HCT116 (cell line): ENCODE results near the gene TM9SF2. TPM values are rescaled to one million over a fixed set of nuclear protein-coding genes. Genes with fewer than 3 reads are reported as not detected.

Experiments used
- ATAC-seq: fragments of 200-7000 bp; cut with Tn5 transposase; 2 replicates; pipeline ENCODE4 v1.9.1; 2020; ENCODE audit warnings: mild to moderate bottlenecking, moderate library complexity
- BruUV-seq: library from RNA; stranded (reverse); fragments of 400-500 nt; replicated peaks from 2 replicates; lab custom pipeline; 2021; lab: Mats Ljungman, UMichigan
- CTCF ChIA-PET: fragments of 300-600 bp; sonication (Branson Sonifier 250); formaldehyde crosslinking; loops from one replicate; lab custom pipeline; 2021; ENCODE audit warnings: antibody characterized with exemption; lab: Charles Lee
- POLR2A ChIA-PET: fragments of 300-600, 350-600 bp; sonication (Branson Sonifier 250); formaldehyde crosslinking; loops from one replicate; lab custom pipeline; 2021; ENCODE audit warnings: antibody characterized with exemption; lab: Charles Lee
- RAD21 ChIA-PET, 2 experiments: fragments of 300-600 bp; sonication (Branson Sonifier 250); formaldehyde crosslinking; loops; one replicate each; lab custom pipeline; 2023; ENCODE audit warnings: low total read pairs in 2 of 2; ENCODE audit not compliant: uncharacterized antibody in 2 of 2, unreplicated experiment in 2 of 2, low non-redundant PET in 1 of 2; lab: Charles Lee
- DNase-seq: peaks from one replicate; pipeline ENCODE4 v3.0.0-alpha.2; 2010; ENCODE audit warnings: low read depth, low spot score
- H2AFZ ChIP-seq: fragments of 200-600 bp; shearing (Covaris generic), sonication (generic); 2 replicates; pipeline ENCODE4 v1.6.1; 2017; ENCODE audit warnings: low read depth, mixed run types, mixed read lengths, antibody characterized with exemption, low read length; ENCODE audit not compliant: poor library complexity, severe bottlenecking
- H3K27ac ChIP-seq: 2 replicates; pipeline ENCODE4 v1.5.1; 2012; ENCODE audit warnings: low read depth, low read length
- H3K27me3 ChIP-seq: fragments of 200-600 bp; sonication (generic); 2 replicates; pipeline ENCODE4 v1.6.1; 2016; ENCODE audit warnings: mixed run types, low read length, mixed read lengths; ENCODE audit not compliant: insufficient read depth
- H3K36me3 ChIP-seq, 2 experiments: fragments of 200-500 bp in 1 of 2; fragments of 200-600 bp in 1 of 2; sonication (Bioruptor generic) in 1 of 2; sonication (generic) in 1 of 2; 2 replicates each; pipeline versions ENCODE4 v1.5.1 to v1.6.1; 2014 to 2016; ENCODE audit warnings: low read length in 2 of 2, inconsistent platforms in 1 of 2, mixed read lengths in 1 of 2, mixed run types in 1 of 2; ENCODE audit not compliant: insufficient read depth in 2 of 2, control insufficient read depth in 1 of 2
- H3K4me1 ChIP-seq, 2 experiments: fragments of 200-600 bp in 1 of 2; sonication (generic) in 1 of 2; 2 replicates each; pipeline versions ENCODE4 v1.5.1 to v1.6.1; 2012 to 2017; ENCODE audit warnings: low read length in 2 of 2, inconsistent platforms in 1 of 2, mild to moderate bottlenecking in 1 of 2, mixed read lengths in 1 of 2, mixed run types in 1 of 2, moderate library complexity in 1 of 2; ENCODE audit not compliant: insufficient read depth in 2 of 2, control insufficient read depth in 1 of 2
- H3K4me2 ChIP-seq: fragments of 200-600 bp; sonication (generic); 2 replicates; pipeline ENCODE4 v1.6.1; 2017; ENCODE audit warnings: mixed run types, low read length, mixed read lengths
- H3K4me3 ChIP-seq, 2 experiments: fragments of 200-600 bp in 1 of 2; sonication (generic) in 1 of 2; replicated peaks in 1 of 2; 2 replicates each; pipeline ENCODE4 v1.5.1; 2011 to 2016; ENCODE audit warnings: low read length in 2 of 2, control low read depth in 1 of 2, low read depth in 1 of 2, mild to moderate bottlenecking in 1 of 2, mixed read lengths in 1 of 2, mixed run types in 1 of 2
- H3K79me2 ChIP-seq: fragments of 200-600 bp; sonication (generic); 2 replicates; pipeline ENCODE4 v1.6.1; 2017; ENCODE audit warnings: mild to moderate bottlenecking, mixed run types, low read length, moderate library complexity, mixed read lengths; ENCODE audit not compliant: insufficient read depth
- H3K9ac ChIP-seq: fragments of 200-600 bp; sonication (generic); 2 replicates; pipeline ENCODE4 v1.6.1; 2016; ENCODE audit warnings: low read length, mixed read lengths
- H3K9me2 ChIP-seq: fragments of 200-600 bp; sonication (generic), shearing (Covaris generic); 2 replicates; pipeline ENCODE4 v1.6.1; 2017; ENCODE audit warnings: mixed run types, mild to moderate bottlenecking, moderate library complexity; ENCODE audit not compliant: insufficient read depth
- H3K9me3 ChIP-seq, 2 experiments: fragments of 200-500 bp in 1 of 2; fragments of 200-600 bp in 1 of 2; sonication (Bioruptor generic) in 1 of 2; sonication (generic) in 1 of 2; 2 replicates each; pipeline ENCODE4 v1.6.1; 2014 to 2017; ENCODE audit warnings: low read length in 2 of 2, mixed read lengths in 2 of 2, inconsistent platforms in 1 of 2, low read depth in 1 of 2, mild to moderate bottlenecking in 1 of 2, mixed run types in 1 of 2, moderate library complexity in 1 of 2; ENCODE audit not compliant: control insufficient read depth in 1 of 2, insufficient read depth in 1 of 2
- H4K20me1 ChIP-seq: fragments of 200-600 bp; sonication (generic), shearing (Covaris generic); 2 replicates; pipeline ENCODE4 v1.6.1; 2017; ENCODE audit warnings: mixed run types, mild to moderate bottlenecking, moderate library complexity; ENCODE audit not compliant: insufficient read depth
- CEBPB ChIP-seq: IDR thresholded peaks from 2 replicates; pipeline ENCODE4 v1.6.1; 2012; ENCODE audit warnings: low read depth
- ELF1 ChIP-seq: IDR thresholded peaks from 2 replicates; pipeline ENCODE4 v1.6.1; 2012; ENCODE audit warnings: low read depth, borderline replicate concordance
- EZH2phosphoT487 ChIP-seq: fragments of 200-600 bp; IDR thresholded peaks from 2 replicates; pipeline ENCODE4 v1.6.1; 2018; ENCODE audit warnings: antibody characterized with exemption, borderline replicate concordance
- FOSL1 ChIP-seq: IDR thresholded peaks from 2 replicates; pipeline ENCODE4 v1.6.1; 2012; ENCODE audit warnings: low read depth
- JUND ChIP-seq: IDR thresholded peaks from 2 replicates; pipeline ENCODE4 v1.6.1; 2012
- POLR2A ChIP-seq: IDR thresholded peaks from 2 replicates; pipeline ENCODE4 v1.7.0; 2011; ENCODE audit warnings: borderline replicate concordance; ENCODE audit not compliant: insufficient read depth, insufficient read length; ENCODE audit errors: extremely low read depth
- POLR2AphosphoS5 ChIP-seq: IDR thresholded peaks from 2 replicates; pipeline ENCODE4 v1.6.1; 2011; ENCODE audit warnings: mild to moderate bottlenecking, low read depth, low read length, moderate library complexity
- RAD21 ChIP-seq: IDR thresholded peaks from 2 replicates; pipeline ENCODE4 v1.6.1; 2012; ENCODE audit warnings: low read depth, mild to moderate bottlenecking
- SIN3A ChIP-seq: IDR thresholded peaks from 2 replicates; pipeline ENCODE4 v1.6.1; 2012; ENCODE audit warnings: low read depth
- TCF7L2 ChIP-seq: IDR thresholded peaks from 2 replicates; pipeline ENCODE4 v1.7.0; 2011; ENCODE audit warnings: borderline replicate concordance, inconsistent platforms; ENCODE audit not compliant: insufficient read depth, insufficient read length; ENCODE audit errors: extremely low read depth
- YY1 ChIP-seq: IDR thresholded peaks from 2 replicates; pipeline ENCODE4 v1.6.1; 2011; ENCODE audit warnings: low read length, low read depth, moderate library complexity, mild to moderate bottlenecking; ENCODE audit not compliant: insufficient replicate concordance; ENCODE audit errors: extremely low read depth
- ZFX ChIP-seq: fragments of 450-650 bp; IDR thresholded peaks from 2 replicates; pipeline ENCODE4 v1.6.1; 2017
- intact Hi-C: fragments of 100-400 bp; cut with micrococcal nuclease; formaldehyde crosslinking; loops from 2 replicates; pipeline ENCODE4 v1.10.0; 2022
- total RNA-seq: library from RNA; stranded (reverse); gene quantifications from one replicate; pipeline ENCODE4 v1.2.1, GENCODE V29; 2021; ENCODE audit not compliant: unreplicated experiment
- TF ChIP-seq, protein P1 (sequence below): IDR thresholded peaks from 2 replicates; pipeline ENCODE4 v1.6.1; 2011; ENCODE audit warnings: mild to moderate bottlenecking, low read length, moderate library complexity; ENCODE audit not compliant: insufficient replicate concordance; ENCODE audit errors: extremely low read depth
- TF ChIP-seq, protein P2 (sequence below), 3 experiments: fragments of 200-600 bp in 1 of 3; sonication (generic) in 1 of 3; IDR thresholded peaks in 2 of 3; conservative IDR thresholded peaks in 1 of 3; 2 replicates each; pipeline ENCODE4 v1.5.1; 2012 to 2017; ENCODE audit warnings: low read depth in 2 of 3, low read length in 2 of 3, antibody characterized with exemption in 1 of 3, borderline replicate concordance in 1 of 3, control low read depth in 1 of 3, mild to moderate bottlenecking in 1 of 3, mixed read lengths in 1 of 3, mixed run types in 1 of 3, moderate library complexity in 1 of 3; ENCODE audit not compliant: insufficient read depth in 1 of 3
- TF ChIP-seq, protein P3 (sequence below): IDR thresholded peaks from 2 replicates; pipeline ENCODE4 v1.6.1; 2012; ENCODE audit warnings: low read depth

The TM9SF2 gene
- total RNA-seq, 1 experiment from 2014 or later = 77.8 TPM

DNA sequence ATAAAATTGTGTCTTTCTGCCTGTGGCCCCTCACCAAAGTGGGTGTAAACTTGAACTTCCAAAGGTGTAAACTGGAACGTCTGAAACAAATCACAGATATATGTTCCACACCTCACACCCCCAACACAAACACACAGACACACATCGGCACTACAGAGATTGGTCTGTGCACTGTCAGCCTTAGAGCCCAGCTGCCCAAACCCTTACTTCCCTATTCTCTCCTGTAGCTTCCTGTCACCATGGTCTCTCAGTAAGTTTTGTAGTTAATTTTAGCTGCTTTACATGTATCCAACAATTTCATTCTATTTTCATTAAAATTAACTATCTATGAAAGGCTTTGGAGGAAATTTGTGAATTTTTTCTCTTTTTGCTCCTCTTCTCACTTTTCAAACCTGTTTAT, 5.4 kb downstream of the TM9SF2 start:
- H3K9me2 ChIP-seq = no peaks in the 10 kb centered on the region
- peaks cover 21 to 30% of the 10 kb centered on the region in 2 experiments for H3K4me1 ChIP-seq
- H3K9me3 ChIP-seq = peaks cover 0 to 8% of the 10 kb centered on the region in 2 experiments; a peak in 2 of 4 replicates
- intact Hi-C loops = no loop called here
- DNase-seq = no peak
- no peak for ATAC-seq
- no peak overlapping the region for H2AFZ ChIP-seq
- BruUV-seq = no TSS peak
- no peak for TF ChIP-seq JUND
- no peak for TF ChIP-seq POLR2A
- TF ChIP-seq FOSL1 = no peak
- TF ChIP-seq CEBPB = no peak
- TF ChIP-seq EZH2phosphoT487 = no peak
- TF ChIP-seq SIN3A = no peak
- no peak for TF ChIP-seq POLR2AphosphoS5
- TF ChIP-seq, protein P1, sequence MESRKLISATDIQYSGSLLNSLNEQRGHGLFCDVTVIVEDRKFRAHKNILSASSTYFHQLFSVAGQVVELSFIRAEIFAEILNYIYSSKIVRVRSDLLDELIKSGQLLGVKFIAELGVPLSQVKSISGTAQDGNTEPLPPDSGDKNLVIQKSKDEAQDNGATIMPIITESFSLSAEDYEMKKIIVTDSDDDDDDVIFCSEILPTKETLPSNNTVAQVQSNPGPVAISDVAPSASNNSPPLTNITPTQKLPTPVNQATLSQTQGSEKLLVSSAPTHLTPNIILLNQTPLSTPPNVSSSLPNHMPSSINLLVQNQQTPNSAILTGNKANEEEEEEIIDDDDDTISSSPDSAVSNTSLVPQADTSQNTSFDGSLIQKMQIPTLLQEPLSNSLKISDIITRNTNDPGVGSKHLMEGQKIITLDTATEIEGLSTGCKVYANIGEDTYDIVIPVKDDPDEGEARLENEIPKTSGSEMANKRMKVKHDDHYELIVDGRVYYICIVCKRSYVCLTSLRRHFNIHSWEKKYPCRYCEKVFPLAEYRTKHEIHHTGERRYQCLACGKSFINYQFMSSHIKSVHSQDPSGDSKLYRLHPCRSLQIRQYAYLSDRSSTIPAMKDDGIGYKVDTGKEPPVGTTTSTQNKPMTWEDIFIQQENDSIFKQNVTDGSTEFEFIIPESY = no peak
- TF ChIP-seq ELF1 = no peak
- TF ChIP-seq RAD21 = no peak
- TF ChIP-seq, protein P2, sequence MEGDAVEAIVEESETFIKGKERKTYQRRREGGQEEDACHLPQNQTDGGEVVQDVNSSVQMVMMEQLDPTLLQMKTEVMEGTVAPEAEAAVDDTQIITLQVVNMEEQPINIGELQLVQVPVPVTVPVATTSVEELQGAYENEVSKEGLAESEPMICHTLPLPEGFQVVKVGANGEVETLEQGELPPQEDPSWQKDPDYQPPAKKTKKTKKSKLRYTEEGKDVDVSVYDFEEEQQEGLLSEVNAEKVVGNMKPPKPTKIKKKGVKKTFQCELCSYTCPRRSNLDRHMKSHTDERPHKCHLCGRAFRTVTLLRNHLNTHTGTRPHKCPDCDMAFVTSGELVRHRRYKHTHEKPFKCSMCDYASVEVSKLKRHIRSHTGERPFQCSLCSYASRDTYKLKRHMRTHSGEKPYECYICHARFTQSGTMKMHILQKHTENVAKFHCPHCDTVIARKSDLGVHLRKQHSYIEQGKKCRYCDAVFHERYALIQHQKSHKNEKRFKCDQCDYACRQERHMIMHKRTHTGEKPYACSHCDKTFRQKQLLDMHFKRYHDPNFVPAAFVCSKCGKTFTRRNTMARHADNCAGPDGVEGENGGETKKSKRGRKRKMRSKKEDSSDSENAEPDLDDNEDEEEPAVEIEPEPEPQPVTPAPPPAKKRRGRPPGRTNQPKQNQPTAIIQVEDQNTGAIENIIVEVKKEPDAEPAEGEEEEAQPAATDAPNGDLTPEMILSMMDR (IDR thresholded peaks at IDR 0.05 in 2 of 3, conservative IDR thresholded peaks at IDR 0.05 in 1 of 3; ENCODE audit: borderline replicate concordance in 1 of 3, insufficient read depth in 1 of 3, low read depth in 2 of 3, low read length in 2 of 3) = no peak
- TF ChIP-seq, protein P3, sequence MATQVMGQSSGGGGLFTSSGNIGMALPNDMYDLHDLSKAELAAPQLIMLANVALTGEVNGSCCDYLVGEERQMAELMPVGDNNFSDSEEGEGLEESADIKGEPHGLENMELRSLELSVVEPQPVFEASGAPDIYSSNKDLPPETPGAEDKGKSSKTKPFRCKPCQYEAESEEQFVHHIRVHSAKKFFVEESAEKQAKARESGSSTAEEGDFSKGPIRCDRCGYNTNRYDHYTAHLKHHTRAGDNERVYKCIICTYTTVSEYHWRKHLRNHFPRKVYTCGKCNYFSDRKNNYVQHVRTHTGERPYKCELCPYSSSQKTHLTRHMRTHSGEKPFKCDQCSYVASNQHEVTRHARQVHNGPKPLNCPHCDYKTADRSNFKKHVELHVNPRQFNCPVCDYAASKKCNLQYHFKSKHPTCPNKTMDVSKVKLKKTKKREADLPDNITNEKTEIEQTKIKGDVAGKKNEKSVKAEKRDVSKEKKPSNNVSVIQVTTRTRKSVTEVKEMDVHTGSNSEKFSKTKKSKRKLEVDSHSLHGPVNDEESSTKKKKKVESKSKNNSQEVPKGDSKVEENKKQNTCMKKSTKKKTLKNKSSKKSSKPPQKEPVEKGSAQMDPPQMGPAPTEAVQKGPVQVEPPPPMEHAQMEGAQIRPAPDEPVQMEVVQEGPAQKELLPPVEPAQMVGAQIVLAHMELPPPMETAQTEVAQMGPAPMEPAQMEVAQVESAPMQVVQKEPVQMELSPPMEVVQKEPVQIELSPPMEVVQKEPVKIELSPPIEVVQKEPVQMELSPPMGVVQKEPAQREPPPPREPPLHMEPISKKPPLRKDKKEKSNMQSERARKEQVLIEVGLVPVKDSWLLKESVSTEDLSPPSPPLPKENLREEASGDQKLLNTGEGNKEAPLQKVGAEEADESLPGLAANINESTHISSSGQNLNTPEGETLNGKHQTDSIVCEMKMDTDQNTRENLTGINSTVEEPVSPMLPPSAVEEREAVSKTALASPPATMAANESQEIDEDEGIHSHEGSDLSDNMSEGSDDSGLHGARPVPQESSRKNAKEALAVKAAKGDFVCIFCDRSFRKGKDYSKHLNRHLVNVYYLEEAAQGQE = no peak
- no peak for TF ChIP-seq TCF7L2
- TF ChIP-seq YY1 = no peak
- TF ChIP-seq ZFX = no peak
- H3K36me3 ChIP-seq = peaks cover 0 to 22% of the 10 kb centered on the region in 2 experiments; a peak in 2 of 4 replicates
- ChIA-PET POLR2A (interaction anchor here (1.1 kb wide), 1 partner anchor 8 kb away, joined by 3 read pairs; no protein-coding TSS in a partner anchor), CTCF (no interaction called here), RAD21 (no interaction called here)
- H3K27me3 ChIP-seq = no peaks in the 10 kb centered on the region
- H4K20me1 ChIP-seq = peaks cover 7% of the 10 kb centered on the region; the same call in 1 of the 2 replicates
- H3K4me3 ChIP-seq = no peak overlapping the region
- no peak overlapping the region for H3K4me2 ChIP-seq
- H3K9ac ChIP-seq = no peak overlapping the region
- H3K27ac ChIP-seq = no peak overlapping the region
- H3K79me2 ChIP-seq = peaks cover 100% of the 10 kb centered on the region
